Testis (tissue), 3 donors: ENCODE data around the gene SHB. TPM values are rescaled to one million over a fixed set of nuclear protein-coding genes. Genes with fewer than 3 reads are reported as not detected.

Experiments
- DNase-seq: peaks from one replicate; pipeline ENCODE4 v3.0.0-alpha.2; 2019
- H3K27ac ChIP-seq, 2 donors: fragments of 200-600 bp; sonication (generic); one replicate each; pipeline ENCODE4 v1.5.1; 2019
- H3K27me3 ChIP-seq: fragments of 200-600 bp; sonication (generic); one replicate; pipeline ENCODE4 v1.5.1; 2019
- H3K36me3 ChIP-seq: fragments of 200-600 bp; sonication (generic); one replicate; pipeline ENCODE4 v1.5.1; 2017; ENCODE audit warnings: low read depth; ENCODE audit errors: missing control alignments
- H3K4me1 ChIP-seq: fragments of 200-600 bp; sonication (generic); one replicate; pipeline ENCODE4 v1.5.1; 2019
- H3K4me3 ChIP-seq, 2 donors: fragments of 200-600 bp; sonication (generic); one replicate each; pipeline ENCODE4 v1.5.1; 2017 to 2019
- H3K9me3 ChIP-seq: fragments of 200-600 bp; sonication (generic); one replicate; pipeline ENCODE4 v1.5.1; 2017
- CTCF ChIP-seq, 3 experiments: fragments of 450-650 bp in 2 of 3; fragments of 200-600 bp in 1 of 3; sonication (generic) in 1 of 3; IDR thresholded peaks; one replicate each; pipeline ENCODE4 v1.5.1; 2016 to 2019; ENCODE audit warnings: antibody characterized with exemption in 3 of 3, mild to moderate bottlenecking in 2 of 3, moderate library complexity in 1 of 3
- POLR2A ChIP-seq: fragments of 450-650 bp; IDR thresholded peaks from one replicate; pipeline ENCODE4 v1.6.1; 2017; ENCODE audit warnings: antibody characterized with exemption, mild to moderate bottlenecking, moderate library complexity
- WGBS, 2 donors: methylation state at CpG; one replicate each; pipeline ENCODE4 v1.1.5; 2018; 5-methylcytosine and 5-hydroxymethylcytosine counted together
- intact Hi-C: fragments of 100-400 bp; cut with DNase I; formaldehyde crosslinking; loops from one replicate; pipeline ENCODE4 v1.15.1; 2023; ENCODE audit warnings: low total_unique reads
- polyA plus RNA-seq: library from polyadenylated mRNA; stranded (reverse); fragments of 350-450 nt; fragmentation: Illumina TruSeq; extraction: RNeasy Lipid Tissue Mini Kit (QIAGEN cat#74804); gene quantifications from one replicate; pipeline ENCODE4 v1.2.3, GENCODE V29; 2014; ENCODE audit warnings: low read depth, low replicate concordance; ENCODE audit not compliant: insufficient read depth
- total RNA-seq, 2 donors: library from RNA; depleted of rRNA; stranded (reverse); fragments of >200 nt; gene quantifications; one replicate each; pipeline ENCODE4 v1.2.3, GENCODE V29; 2016

Gene SHB
- total and polyA plus RNA-seq, 3 donors from 2014 or later, result 8.6 to 22.3 (median 21.2) TPM

GRCh38 chr9:38094165-38094564, 25.1 kb upstream of the SHB start:
- H3K4me3 ChIP-seq, result no peak overlapping the region
- no peaks in the 10 kb centered on the region for H3K9me3 ChIP-seq
- intact Hi-C loops, result no loop called here
- H3K27ac ChIP-seq, result no peak overlapping the region
- TF ChIP-seq POLR2A, result no peak
- no peak for TF ChIP-seq CTCF (IDR thresholded peaks at IDR 0.05)
- DNase-seq, result no peak
- H3K4me1 ChIP-seq, result no peaks in the 10 kb centered on the region
- 83 to 90% methylated on average over 2 to 4 of the region's 4 CpGs for WGBS, 2 donors
- no peaks in the 10 kb centered on the region for H3K27me3 ChIP-seq
- no peaks in the 10 kb centered on the region for H3K36me3 ChIP-seq

- Histone ChIP-seq H3K36me3 (no peaks in the 10 kb centered on the region), H3K27me3 (no peaks in the 10 kb centered on the region), H3K4me1 (no peaks in the 10 kb centered on the region), H3K4me3 (no peak overlapping the region), H3K27ac (no peak overlapping the region), H3K9me3 (no peaks in the 10 kb centered on the region)
- 90 to 93% methylated on average over 2 of the region's 2 CpGs for WGBS, 2 donors
- DNase-seq, result no peak
- intact Hi-C loops, result no loop called here
- TF ChIP-seq POLR2A, result no peak
- no peak for TF ChIP-seq CTCF (IDR thresholded peaks at IDR 0.05)
Measured at GRCh38 chr9:38092656-38093055, 23.6 kb upstream of the SHB start.

GRCh38 chr9:38092200-38092524, 23.1 kb upstream of the SHB start:
- no peak overlapping the region for H3K27ac ChIP-seq
- WGBS, 2 donors, result 92 to 95% methylated on average over 5 of the region's 5 CpGs
- intact Hi-C loops, result no loop called here
- H3K36me3 ChIP-seq, result no peaks in the 10 kb centered on the region
- H3K4me3 ChIP-seq, result no peak overlapping the region
- H3K27me3 ChIP-seq, result no peaks in the 10 kb centered on the region
- no peaks in the 10 kb centered on the region for H3K9me3 ChIP-seq
- no peak for DNase-seq
- no peaks in the 10 kb centered on the region for H3K4me1 ChIP-seq
- TF ChIP-seq POLR2A (no peak), CTCF (IDR thresholded peaks at IDR 0.05) (no peak)

- 85 to 86% methylated on average over 7 of the region's 7 CpGs for WGBS, 2 donors
- no peaks in the 10 kb centered on the region for H3K4me1 ChIP-seq
- intact Hi-C loops, result no loop called here
- H3K4me3 ChIP-seq, result no peak overlapping the region
- H3K9me3 ChIP-seq, result no peaks in the 10 kb centered on the region
- H3K36me3 ChIP-seq, result no peaks in the 10 kb centered on the region
- H3K27ac ChIP-seq, result no peak overlapping the region
- DNase-seq, result no peak
- H3K27me3 ChIP-seq, result no peaks in the 10 kb centered on the region
- no peak for TF ChIP-seq CTCF (IDR thresholded peaks at IDR 0.05)
Measured at GRCh38 chr9:38091310-38092199, 22.5 kb upstream of the SHB start.

- 72 to 78% methylated on average over 9 of the region's 9 CpGs for WGBS, 2 donors
- Histone ChIP-seq H3K4me3 (no peak overlapping the region), H3K9me3 (no peaks in the 10 kb centered on the region), H3K36me3 (no peaks in the 10 kb centered on the region), H3K27me3 (no peaks in the 10 kb centered on the region), H3K27ac (no peak overlapping the region), H3K4me1 (no peaks in the 10 kb centered on the region)
- TF ChIP-seq CTCF (IDR thresholded peaks at IDR 0.05) (no peak), POLR2A (no peak)
- intact Hi-C loops, result no loop called here
- DNase-seq, result no peak
Measured at GRCh38 chr9:38090170-38090569, 21.1 kb upstream of the SHB start.
